IMR-90 (cell line): ENCODE results near the gene RNF212. TPM values are rescaled to one million over a fixed set of nuclear protein-coding genes. Genes with fewer than 3 reads are reported as not detected.

ENCODE experiments used
- ATAC-seq: fragments of 200-7000 bp; cut with Tn5 transposase; 2 replicates; pipeline ENCODE4 v1.9.1; 2020; ENCODE audit warnings: low read depth, mild to moderate bottlenecking, moderate library complexity
- BruUV-seq: library from RNA; stranded (reverse); fragments of 400-500 nt; replicated peaks from 2 replicates; lab custom pipeline; 2021; lab: Mats Ljungman, UMichigan
- CTCF ChIA-PET: fragments of 300-600 bp; formaldehyde crosslinking; extraction: SDS; loops from one replicate; lab custom pipeline; 2021; ENCODE audit warnings: antibody characterized with exemption; lab: Yijun Ruan, JAX
- POLR2A ChIA-PET: fragments of 300-600 bp; sonication (Branson Sonifier 250); formaldehyde crosslinking; loops from one replicate; lab custom pipeline; 2022; ENCODE audit warnings: antibody characterized with exemption; ENCODE audit not compliant: unreplicated experiment; lab: Charles Lee
- DNase-seq: peaks from one replicate; pipeline ENCODE4 v3.0.0; 2013
- H2AFZ ChIP-seq: replicated peaks from 2 replicates; pipeline ENCODE3; 2013; ENCODE audit warnings: low read length, mild to moderate bottlenecking; ENCODE audit not compliant: poor library complexity
- H2AK5ac ChIP-seq: 2 replicates; pipeline ENCODE4 v1.6.1; 2013; ENCODE audit warnings: low read depth, low read length, inconsistent platforms
- H2AK9ac ChIP-seq: replicated peaks from 2 replicates; pipeline ENCODE3; 2013; ENCODE audit warnings: mild to moderate bottlenecking, low read depth, low read length, moderate library complexity; ENCODE audit not compliant: poor library complexity
- H2BK120ac ChIP-seq: 2 replicates; pipeline ENCODE4 v1.6.1; 2013; ENCODE audit warnings: low read depth, low read length, inconsistent platforms
- H2BK15ac ChIP-seq: 3 replicates; pipeline ENCODE4 v1.6.1; 2013; ENCODE audit warnings: low read depth, low read length, inconsistent platforms
- H2BK20ac ChIP-seq: 2 replicates; pipeline ENCODE4 v1.6.1; 2013; ENCODE audit warnings: low read depth, mild to moderate bottlenecking, inconsistent platforms, low read length, moderate library complexity
- H2BK5ac ChIP-seq: 2 replicates; pipeline ENCODE4 v1.6.1; 2013; ENCODE audit warnings: mild to moderate bottlenecking, low read depth, low read length, inconsistent platforms; ENCODE audit not compliant: poor library complexity, severe bottlenecking
- H3K14ac ChIP-seq: replicated peaks from 2 replicates; pipeline ENCODE4 v1.6.1; 2013; ENCODE audit warnings: low read depth, low read length, inconsistent platforms
- H3K18ac ChIP-seq: 2 replicates; pipeline ENCODE4 v1.6.1; 2013; ENCODE audit warnings: low read depth, low read length, control low read depth
- H3K23ac ChIP-seq: 2 replicates; pipeline ENCODE4 v1.6.1; 2013; ENCODE audit warnings: low read depth, low read length, inconsistent platforms
- H3K27ac ChIP-seq: 2 replicates; pipeline ENCODE4 v1.5.1; 2013; ENCODE audit warnings: mild to moderate bottlenecking, control low read depth, low read length; ENCODE audit not compliant: insufficient read depth
- H3K27me3 ChIP-seq: 2 replicates; pipeline ENCODE4 v1.6.1; 2013; ENCODE audit warnings: low read length; ENCODE audit not compliant: control insufficient read depth, insufficient read depth
- H3K36me3 ChIP-seq: 2 replicates; pipeline ENCODE4 v1.6.1; 2013; ENCODE audit warnings: low read length, mixed read lengths; ENCODE audit not compliant: control insufficient read depth, insufficient read depth
- H3K4ac ChIP-seq: 2 replicates; pipeline ENCODE4 v1.6.1; 2013; ENCODE audit warnings: low read depth, low read length, inconsistent platforms
- H3K4me1 ChIP-seq: 2 replicates; pipeline ENCODE4 v1.6.1; 2013; ENCODE audit warnings: low read length, mixed read lengths; ENCODE audit not compliant: control insufficient read depth, insufficient read depth
- H3K4me2 ChIP-seq: 2 replicates; pipeline ENCODE4 v1.6.1; 2013; ENCODE audit warnings: low read depth, mild to moderate bottlenecking, control low read depth, low read length, moderate library complexity
- H3K4me3 ChIP-seq: 2 replicates; pipeline ENCODE4 v1.5.1; 2013; ENCODE audit warnings: low read depth, mild to moderate bottlenecking, control low read depth, low read length, moderate library complexity; ENCODE audit not compliant: insufficient read depth
- H3K56ac ChIP-seq: 2 replicates; pipeline ENCODE4 v1.6.1; 2013; ENCODE audit warnings: low read length, inconsistent platforms; ENCODE audit not compliant: insufficient read depth; ENCODE audit errors: extremely low read depth
- H3K79me1 ChIP-seq, 2 experiments: 2 replicates each; pipeline ENCODE4 v1.6.1; 2013; ENCODE audit warnings: low read length in 2 of 2, inconsistent platforms in 1 of 2, low read depth in 1 of 2
- H3K9ac ChIP-seq: 2 replicates; pipeline ENCODE4 v1.6.1; 2013; ENCODE audit warnings: low read depth, low read length, control low read depth
- H3K9me1 ChIP-seq: 2 replicates; pipeline ENCODE4 v1.6.1; 2013; ENCODE audit warnings: low read length, inconsistent platforms; ENCODE audit not compliant: insufficient read depth
- H3K9me3 ChIP-seq: 2 replicates; pipeline ENCODE4 v1.6.1; 2013; ENCODE audit warnings: low read length; ENCODE audit not compliant: control insufficient read depth, insufficient read depth
- H4K20me1 ChIP-seq: 2 replicates; pipeline ENCODE4 v1.6.1; 2013; ENCODE audit warnings: low read length, inconsistent platforms; ENCODE audit not compliant: insufficient read depth
- H4K5ac ChIP-seq: 2 replicates; pipeline ENCODE4 v1.6.1; 2013; ENCODE audit warnings: mild to moderate bottlenecking, low read depth, low read length, control low read depth
- H4K8ac ChIP-seq, 2 experiments: 2 replicates each; pipeline ENCODE4 v1.6.1; 2013; ENCODE audit warnings: low read depth in 2 of 2, low read length in 2 of 2, control low read depth in 1 of 2, inconsistent platforms in 1 of 2
- H4K91ac ChIP-seq: 2 replicates; pipeline ENCODE4 v1.6.1; 2013; ENCODE audit warnings: low read depth, low read length, inconsistent platforms; ENCODE audit not compliant: insufficient read depth
- BHLHE40 ChIP-seq: fragments of 150-350 bp; IDR thresholded peaks from 2 replicates; pipeline ENCODE4 v1.6.1; 2016; ENCODE audit warnings: mild to moderate bottlenecking, low read depth, low read length
- CEBPB ChIP-seq: IDR thresholded peaks from 2 replicates; pipeline ENCODE4 v1.6.1; 2012; ENCODE audit warnings: low read depth, low read length, improper control_type of control experiment
- CHD1 ChIP-seq: IDR thresholded peaks from 2 replicates; pipeline ENCODE4 v1.6.1; 2012; ENCODE audit warnings: low read depth, low read length, improper control_type of control experiment
- CTCF ChIP-seq: conservative IDR thresholded peaks from 2 replicates; pipeline ENCODE4 v1.5.1; 2012; ENCODE audit warnings: mild to moderate bottlenecking, low read depth, low read length, improper control_type of control experiment
- ELK1 ChIP-seq: fragments of 150-350 bp; IDR thresholded peaks from 2 replicates; pipeline ENCODE4 v1.6.1; 2016; ENCODE audit warnings: low read depth, mild to moderate bottlenecking, low read length, moderate library complexity, borderline replicate concordance
- FOS ChIP-seq: fragments of 150-350 bp; IDR thresholded peaks from 2 replicates; pipeline ENCODE4 v1.6.1; 2016; ENCODE audit warnings: low read depth, low read length
- MAFK ChIP-seq: IDR thresholded peaks from 2 replicates; pipeline ENCODE4 v1.6.1; 2012; ENCODE audit warnings: low read depth, low read length, improper control_type of control experiment
- MAZ ChIP-seq: IDR thresholded peaks from 2 replicates; pipeline ENCODE4 v1.6.1; 2012; ENCODE audit warnings: low read depth, mild to moderate bottlenecking, low read length, improper control_type of control experiment, moderate library complexity, borderline replicate concordance
- MXI1 ChIP-seq: IDR thresholded peaks from 2 replicates; pipeline ENCODE4 v1.6.1; 2012; ENCODE audit warnings: low read depth, mild to moderate bottlenecking, low read length, moderate library complexity, borderline replicate concordance
- NFE2L2 ChIP-seq: fragments of 150-350 bp; IDR thresholded peaks from 2 replicates; pipeline ENCODE4 v1.6.1; 2016; ENCODE audit warnings: low read depth, mild to moderate bottlenecking, low read length
- POLR2A ChIP-seq: IDR thresholded peaks from 2 replicates; pipeline ENCODE4 v1.6.1; 2012; ENCODE audit warnings: mild to moderate bottlenecking, low read depth, low read length
- RAD21 ChIP-seq: IDR thresholded peaks from 2 replicates; pipeline ENCODE4 v1.6.1; 2012; ENCODE audit warnings: low read length, improper control_type of control experiment
- RCOR1 ChIP-seq: IDR thresholded peaks from 2 replicates; pipeline ENCODE4 v1.6.1; 2012; ENCODE audit warnings: mild to moderate bottlenecking, low read length, improper control_type of control experiment; ENCODE audit not compliant: insufficient replicate concordance
- RFX5 ChIP-seq: IDR thresholded peaks from 2 replicates; pipeline ENCODE4 v1.8.0; 2012; ENCODE audit warnings: low read depth, mild to moderate bottlenecking, low read length, moderate library complexity
- SMC3 ChIP-seq: fragments of 150-350 bp; IDR thresholded peaks from 2 replicates; pipeline ENCODE4 v1.6.1; 2016; ENCODE audit warnings: low read depth, mild to moderate bottlenecking, antibody characterized with exemption, low read length, moderate library complexity
- WGBS, 2 experiments: methylation state at CpG; one replicate each; pipeline versions ENCODE4 v1.1.5 to v1.1.7; 2013; ENCODE audit warnings: missing lambda C conversion rate in 2 of 2; ENCODE audit not compliant: insufficient read length in 1 of 2; ENCODE audit errors: extremely low coverage in 2 of 2; 5-methylcytosine and 5-hydroxymethylcytosine counted together
- dilution Hi-C: fragments of 300-500 bp; cut with HindIII; formaldehyde crosslinking; loops from one replicate; pipeline ENCODE4 v1.14.3; 2018; ENCODE audit warnings: low sequenced_read_pairs; ENCODE audit not compliant: unreplicated experiment
- in situ Hi-C: fragments of 300-500 bp; cut with MboI; formaldehyde crosslinking; loops from 3 replicates; pipeline ENCODE4 v1.14.3; 2019; ENCODE audit warnings: low sequenced_read_pairs, inconsistent platforms, mixed read lengths
- intact Hi-C: fragments of 100-400 bp; cut with micrococcal nuclease; formaldehyde crosslinking; loops from 2 replicates; pipeline ENCODE4 v1.10.0; 2022
- polyA plus RNA-seq, 3 experiments: library from polyadenylated mRNA; depleted of rRNA; stranded (reverse); fragments of >200 nt; gene quantifications; 2 replicates each; pipeline ENCODE4 v1.2.3, GENCODE V29; 2012; ENCODE audit warnings: low replicate concordance in 1 of 3
- total RNA-seq: library from RNA; depleted of rRNA; stranded (reverse); fragments of >200 nt; gene quantifications from 2 replicates; pipeline ENCODE4 v1.2.3, GENCODE V29; 2012
- TF ChIP-seq, protein P1 (sequence below): fragments of 150-350 bp; IDR thresholded peaks from 2 replicates; pipeline ENCODE4 v1.6.1; 2017; ENCODE audit warnings: mild to moderate bottlenecking, antibody characterized with exemption, low read length, low read depth

RNF212 gene
- total and polyA plus RNA-seq, 2 of the 4 experiments (the other 2 are of a cell fraction) = under 0.01 to 0.51 TPM

DNA sequence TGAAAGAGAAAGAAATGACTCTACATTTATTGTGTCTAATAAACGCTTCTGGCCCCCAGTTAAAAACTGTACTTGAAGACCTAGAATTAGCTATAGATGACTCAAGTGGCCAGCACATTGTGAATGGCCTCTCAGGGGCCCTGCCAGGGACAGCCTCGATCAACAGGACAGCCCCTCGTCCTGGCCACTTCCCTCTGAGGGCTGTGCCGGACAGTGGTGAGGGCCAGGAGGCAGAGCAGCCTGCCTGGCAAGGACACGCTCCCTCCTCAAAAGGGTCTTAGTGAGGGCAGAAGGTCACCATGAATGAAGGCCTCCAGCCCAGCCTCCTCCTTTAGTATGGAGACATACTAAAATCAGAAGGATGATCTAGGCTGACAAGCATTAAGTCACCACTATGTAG is 16.5 kb downstream of the RNF212 start:
- in situ Hi-C loops = no loop called here

More for the DNA sequence above, 16.5 kb downstream of the RNF212 start:
- Histone ChIP-seq H4K8ac (no peak overlapping the region), H3K4me1 (no peaks in the 10 kb centered on the region), H4K91ac (no peak overlapping the region), H3K14ac (no peak overlapping the region), H2AK5ac (no peak overlapping the region), H3K27ac (no peak overlapping the region), H2AFZ (no peak overlapping the region), H2BK5ac (no peak overlapping the region), H3K27me3 (peaks cover 30% of the 10 kb centered on the region), H4K20me1 (no peaks in the 10 kb centered on the region), H4K5ac (no peak overlapping the region), H3K4me2 (no peak overlapping the region), H3K4me3 (no peak overlapping the region), H3K23ac (no peak overlapping the region), H3K9me1 (no peaks in the 10 kb centered on the region; the same call in 1 of the 2 replicates), H2AK9ac (no peak overlapping the region), H3K56ac (no peak overlapping the region), H3K36me3 (no peaks in the 10 kb centered on the region), H3K18ac (no peak overlapping the region), H2BK120ac (no peak overlapping the region), H3K79me1 (no peaks in the 10 kb centered on the region), H3K9ac (no peak overlapping the region), H3K9me3 (no peaks in the 10 kb centered on the region), H2BK20ac (no peak overlapping the region), H2BK15ac (no peak overlapping the region), H3K4ac (no peak overlapping the region)
- dilution Hi-C loops = no loop called here
- BruUV-seq = no TSS peak
- ATAC-seq (no peak), DNase-seq (no peak)
- ChIA-PET CTCF (no interaction called here), POLR2A (no interaction called here)
- intact Hi-C loops = no loop called here
- WGBS, 2 experiments = no CpG with 5 or more reads among the region's 5 CpGs
- TF ChIP-seq, protein P1, sequence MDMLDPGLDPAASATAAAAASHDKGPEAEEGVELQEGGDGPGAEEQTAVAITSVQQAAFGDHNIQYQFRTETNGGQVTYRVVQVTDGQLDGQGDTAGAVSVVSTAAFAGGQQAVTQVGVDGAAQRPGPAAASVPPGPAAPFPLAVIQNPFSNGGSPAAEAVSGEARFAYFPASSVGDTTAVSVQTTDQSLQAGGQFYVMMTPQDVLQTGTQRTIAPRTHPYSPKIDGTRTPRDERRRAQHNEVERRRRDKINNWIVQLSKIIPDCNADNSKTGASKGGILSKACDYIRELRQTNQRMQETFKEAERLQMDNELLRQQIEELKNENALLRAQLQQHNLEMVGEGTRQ = no peak
- TF ChIP-seq POLR2A (no peak), SMC3 (no peak), MAFK (no peak), CHD1 (no peak), RFX5 (no peak), CTCF (no peak), RCOR1 (no peak), MAZ (no peak), ELK1 (no peak), MXI1 (no peak), FOS (no peak), RAD21 (no peak), NFE2L2 (no peak), BHLHE40 (no peak), CEBPB (no peak)
